PFSK-1 (cell line): Measurements from ENCODE around the gene FGD2.

ENCODE experiments used
- FOXP2 ChIP-seq: optimal IDR thresholded peaks from 2 replicates; pipeline ENCODE3; 2011; ENCODE audit warnings: borderline replicate concordance, control low read depth, inconsistent platforms; ENCODE audit not compliant: insufficient read depth; ENCODE audit errors: extremely low read length, extremely low read depth
- POLR2AphosphoS5 ChIP-seq: IDR thresholded peaks from 2 replicates; pipeline ENCODE4 v1.6.1; 2012; ENCODE audit warnings: low read depth, mild to moderate bottlenecking, control low read depth, low read length, moderate library complexity
- SIN3A ChIP-seq: IDR thresholded peaks from 2 replicates; pipeline ENCODE4 v1.6.1; 2012; ENCODE audit warnings: mild to moderate bottlenecking, low read length, moderate library complexity, borderline replicate concordance; ENCODE audit not compliant: insufficient read depth
- TAF1 ChIP-seq: IDR thresholded peaks from 2 replicates; pipeline ENCODE4 v1.6.1; 2012; ENCODE audit warnings: low read length, control low read depth, borderline replicate concordance; ENCODE audit not compliant: insufficient read depth
- TF ChIP-seq, protein P1 (sequence below), 2 experiments: IDR thresholded peaks; 2 replicates each; pipeline versions ENCODE4 v1.6.1 to v1.8.0; 2011 to 2012; ENCODE audit warnings: low read depth in 2 of 2, low read length in 2 of 2, control low read depth in 1 of 2, inconsistent platforms in 1 of 2, mild to moderate bottlenecking in 1 of 2, moderate library complexity in 1 of 2; ENCODE audit not compliant: insufficient read depth in 1 of 2

DNA sequence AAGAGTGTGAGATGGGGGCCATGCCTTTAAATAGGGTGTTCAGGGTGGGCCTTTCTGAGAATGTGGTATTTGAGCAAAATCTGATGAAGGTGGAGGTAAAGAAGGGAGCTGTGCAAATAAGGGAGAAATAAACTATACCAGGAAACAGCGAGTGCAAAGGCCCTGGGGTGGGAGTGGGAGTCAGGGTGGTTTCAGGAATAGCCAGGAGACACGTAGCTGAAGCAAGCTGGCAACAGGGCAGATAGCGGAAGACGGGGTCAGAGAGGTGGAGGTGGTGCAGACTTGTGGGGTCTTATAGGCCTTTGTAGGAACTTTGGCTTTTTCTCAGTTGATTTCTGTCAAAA is 51.6 kb downstream of the FGD2 start:
- TF ChIP-seq POLR2AphosphoS5, result no peak
- TF ChIP-seq, protein P1, sequence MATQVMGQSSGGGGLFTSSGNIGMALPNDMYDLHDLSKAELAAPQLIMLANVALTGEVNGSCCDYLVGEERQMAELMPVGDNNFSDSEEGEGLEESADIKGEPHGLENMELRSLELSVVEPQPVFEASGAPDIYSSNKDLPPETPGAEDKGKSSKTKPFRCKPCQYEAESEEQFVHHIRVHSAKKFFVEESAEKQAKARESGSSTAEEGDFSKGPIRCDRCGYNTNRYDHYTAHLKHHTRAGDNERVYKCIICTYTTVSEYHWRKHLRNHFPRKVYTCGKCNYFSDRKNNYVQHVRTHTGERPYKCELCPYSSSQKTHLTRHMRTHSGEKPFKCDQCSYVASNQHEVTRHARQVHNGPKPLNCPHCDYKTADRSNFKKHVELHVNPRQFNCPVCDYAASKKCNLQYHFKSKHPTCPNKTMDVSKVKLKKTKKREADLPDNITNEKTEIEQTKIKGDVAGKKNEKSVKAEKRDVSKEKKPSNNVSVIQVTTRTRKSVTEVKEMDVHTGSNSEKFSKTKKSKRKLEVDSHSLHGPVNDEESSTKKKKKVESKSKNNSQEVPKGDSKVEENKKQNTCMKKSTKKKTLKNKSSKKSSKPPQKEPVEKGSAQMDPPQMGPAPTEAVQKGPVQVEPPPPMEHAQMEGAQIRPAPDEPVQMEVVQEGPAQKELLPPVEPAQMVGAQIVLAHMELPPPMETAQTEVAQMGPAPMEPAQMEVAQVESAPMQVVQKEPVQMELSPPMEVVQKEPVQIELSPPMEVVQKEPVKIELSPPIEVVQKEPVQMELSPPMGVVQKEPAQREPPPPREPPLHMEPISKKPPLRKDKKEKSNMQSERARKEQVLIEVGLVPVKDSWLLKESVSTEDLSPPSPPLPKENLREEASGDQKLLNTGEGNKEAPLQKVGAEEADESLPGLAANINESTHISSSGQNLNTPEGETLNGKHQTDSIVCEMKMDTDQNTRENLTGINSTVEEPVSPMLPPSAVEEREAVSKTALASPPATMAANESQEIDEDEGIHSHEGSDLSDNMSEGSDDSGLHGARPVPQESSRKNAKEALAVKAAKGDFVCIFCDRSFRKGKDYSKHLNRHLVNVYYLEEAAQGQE (IDR thresholded peaks at IDR 0.05; ENCODE audit: insufficient read depth in 1 of 2, low read depth in 2 of 2, low read length in 2 of 2), result no peak
- TF ChIP-seq SIN3A, result no peak
- no peak for TF ChIP-seq TAF1
- no peak for TF ChIP-seq FOXP2
